ENCODE results near the gene RHBDL1.
A peak's percentile ranks its signal among the peaks of the same experiment; 100 is the strongest.

RHBDL1 gene

GRCh38 chr16:716768-717325, 41.4 kb downstream of the RHBDL1 start:
- H3K27me3 ChIP-seq (ENCODE audit: insufficient read depth, low read length) = peaks cover 62% of the 10 kb centered on the region
- H3K36me3 ChIP-seq (ENCODE audit: insufficient read depth, low read depth, low read length) = no peaks in the 10 kb centered on the region
- peaks cover 3% of the 10 kb centered on the region; the same call in 1 of the 2 replicates for H3K4me1 ChIP-seq (ENCODE audit: insufficient read depth, low read length)
- no peak overlapping the region for H3K27ac ChIP-seq (ENCODE audit: low read length)
- no peak overlapping the region for H3K9ac ChIP-seq (ENCODE audit: low read depth, low read length)
- H3K4me3 ChIP-seq (ENCODE audit: low read length) = no peak overlapping the region; the same call in 1 of the 2 replicates
- no peaks in the 10 kb centered on the region for H3K9me3 ChIP-seq (ENCODE audit: insufficient read depth, low read depth, low read length)

DNA sequence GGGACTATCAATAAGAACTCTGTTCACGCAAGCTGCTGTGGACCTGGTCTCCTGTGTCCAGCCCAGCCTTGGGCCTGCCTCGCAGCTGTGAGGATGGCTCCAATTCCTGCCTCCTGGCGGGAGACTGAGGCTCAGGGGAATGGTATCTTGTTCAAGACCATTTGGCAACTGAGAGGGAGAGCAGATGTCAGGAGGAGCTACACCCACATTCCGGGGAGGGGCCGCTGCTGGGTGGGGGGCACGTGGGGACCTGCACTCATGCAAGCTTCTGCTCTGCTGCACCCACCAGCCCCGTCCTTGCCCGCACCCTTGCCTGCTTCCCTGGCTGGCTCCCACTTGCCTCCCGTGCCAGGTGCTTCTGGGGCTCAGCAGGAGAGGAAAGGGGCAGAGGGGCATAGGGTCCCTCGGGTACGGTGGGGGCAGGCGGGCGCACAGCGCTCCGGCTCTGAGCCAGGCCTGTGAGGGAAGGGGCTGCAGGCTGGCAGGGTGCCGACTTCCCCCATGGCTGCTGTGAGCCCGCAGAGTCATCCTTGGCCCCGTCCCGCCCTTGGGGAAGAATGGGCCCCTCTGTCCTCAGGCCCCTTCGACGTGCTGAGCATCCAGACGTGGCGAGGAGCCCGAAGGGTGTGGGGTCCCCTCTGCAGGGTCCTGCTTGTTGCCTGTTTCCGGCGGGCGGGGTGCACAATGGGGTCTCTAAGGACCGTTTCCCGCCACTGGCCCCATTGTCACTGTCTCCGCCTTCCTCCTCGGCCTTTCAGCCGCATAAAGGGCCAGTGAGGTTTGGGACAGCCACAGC, 42.2 kb downstream of the RHBDL1 start:
- no peak overlapping the region for H3K27ac ChIP-seq (ENCODE audit: low read length)
- H3K9me3 ChIP-seq (ENCODE audit: insufficient read depth, low read depth, low read length) = no peaks in the 10 kb centered on the region
- no peak overlapping the region for H3K9ac ChIP-seq (ENCODE audit: low read depth, low read length)
- H3K4me3 ChIP-seq (ENCODE audit: low read length) = no peak overlapping the region
- peaks cover 59% of the 10 kb centered on the region for H3K27me3 ChIP-seq (ENCODE audit: insufficient read depth, low read length)
- H3K36me3 ChIP-seq (ENCODE audit: insufficient read depth, low read depth, low read length) = no peaks in the 10 kb centered on the region
- H3K4me1 ChIP-seq (ENCODE audit: insufficient read depth, low read length) = peaks cover 3% of the 10 kb centered on the region; the same call in 1 of the 2 replicates

- H3K4me1 ChIP-seq (ENCODE audit: insufficient read depth, low read length) = peaks cover 3% of the 10 kb centered on the region; the same call in 1 of the 2 replicates
- no peak overlapping the region for H3K4me3 ChIP-seq (ENCODE audit: low read length)
Observed at GRCh38 chr16:718389-718788, 42.9 kb downstream of the RHBDL1 start.

DNA sequence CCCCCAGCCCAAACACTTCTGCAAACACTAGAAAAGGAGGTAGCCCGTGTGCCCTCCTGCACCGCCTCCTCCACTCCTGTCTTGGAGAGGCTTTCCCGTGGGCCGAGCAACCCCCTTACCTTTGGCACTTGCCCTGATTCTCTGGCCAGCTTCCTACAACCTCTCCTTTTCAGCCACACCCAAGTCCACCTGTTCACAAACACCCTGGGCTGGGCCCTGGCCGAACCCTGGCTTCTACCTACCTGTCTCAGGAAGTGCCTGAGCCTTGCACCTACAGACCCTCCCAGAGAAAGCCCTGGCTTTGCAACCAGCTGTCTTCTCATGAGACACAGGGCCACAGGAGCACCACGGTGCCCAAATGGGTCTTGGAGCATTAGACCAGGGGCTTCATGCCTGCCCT, 43.5 kb downstream of the RHBDL1 start:
- H3K27me3 ChIP-seq (ENCODE audit: insufficient read depth, low read length) = peaks cover 53% of the 10 kb centered on the region
- no peak overlapping the region for H3K27ac ChIP-seq (ENCODE audit: low read length)
- no peaks in the 10 kb centered on the region for H3K36me3 ChIP-seq (ENCODE audit: insufficient read depth, low read depth, low read length)
- no peak overlapping the region for H3K9ac ChIP-seq (ENCODE audit: low read depth, low read length)
- H3K4me3 ChIP-seq (ENCODE audit: low read length) = no peak overlapping the region
- no peaks in the 10 kb centered on the region for H3K9me3 ChIP-seq (ENCODE audit: insufficient read depth, low read depth, low read length)
- peaks cover 3% of the 10 kb centered on the region; the same call in 1 of the 2 replicates for H3K4me1 ChIP-seq (ENCODE audit: insufficient read depth, low read length)

More at GRCh38 chr16:718389-718788, 42.9 kb downstream of the RHBDL1 start:
- Histone ChIP-seq H3K27ac (ENCODE audit: low read length) (no peak overlapping the region), H3K9me3 (ENCODE audit: insufficient read depth, low read depth, low read length) (no peaks in the 10 kb centered on the region), H3K9ac (ENCODE audit: low read depth, low read length) (no peak overlapping the region), H3K27me3 (ENCODE audit: insufficient read depth, low read length) (peaks cover 58% of the 10 kb centered on the region), H3K36me3 (ENCODE audit: insufficient read depth, low read depth, low read length) (no peaks in the 10 kb centered on the region)

DNA sequence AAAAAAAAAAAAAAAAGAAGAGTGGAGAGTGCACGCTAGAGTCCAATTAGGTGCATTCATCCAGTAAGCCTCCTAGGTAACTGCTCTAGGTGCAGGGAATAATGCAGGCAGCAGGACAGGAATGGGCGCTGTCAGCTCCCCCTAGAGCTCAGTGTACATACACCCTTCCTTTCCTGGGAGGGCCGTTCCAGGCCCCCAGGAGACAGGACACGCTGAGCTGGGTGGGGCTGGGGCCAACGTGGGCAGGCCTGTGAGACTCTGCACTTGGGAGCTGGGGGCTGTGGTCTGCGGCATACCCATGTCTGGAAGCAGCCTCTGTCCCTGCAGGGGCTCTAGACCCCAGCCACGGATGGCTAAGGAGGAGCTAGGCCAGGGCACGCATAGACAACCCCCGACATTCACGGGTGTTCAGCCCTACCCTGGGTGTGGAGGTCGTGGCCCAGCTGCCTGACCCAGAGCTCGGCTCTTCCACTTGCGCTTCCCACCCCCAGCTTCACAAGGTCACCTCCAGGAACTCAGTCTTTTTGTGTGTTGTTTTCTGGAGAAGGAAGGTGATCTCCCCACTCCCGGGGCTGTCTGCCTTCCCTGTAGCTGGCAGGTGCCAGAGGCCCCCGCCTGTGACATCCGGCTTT, 44.5 kb downstream of the RHBDL1 start:
- peak overlapping the region; percentile 83; the same call in 1 of the 2 replicates for H3K9ac ChIP-seq (ENCODE audit: low read depth, low read length)
- H3K27ac ChIP-seq (ENCODE audit: low read length) = no peak overlapping the region

DNA sequence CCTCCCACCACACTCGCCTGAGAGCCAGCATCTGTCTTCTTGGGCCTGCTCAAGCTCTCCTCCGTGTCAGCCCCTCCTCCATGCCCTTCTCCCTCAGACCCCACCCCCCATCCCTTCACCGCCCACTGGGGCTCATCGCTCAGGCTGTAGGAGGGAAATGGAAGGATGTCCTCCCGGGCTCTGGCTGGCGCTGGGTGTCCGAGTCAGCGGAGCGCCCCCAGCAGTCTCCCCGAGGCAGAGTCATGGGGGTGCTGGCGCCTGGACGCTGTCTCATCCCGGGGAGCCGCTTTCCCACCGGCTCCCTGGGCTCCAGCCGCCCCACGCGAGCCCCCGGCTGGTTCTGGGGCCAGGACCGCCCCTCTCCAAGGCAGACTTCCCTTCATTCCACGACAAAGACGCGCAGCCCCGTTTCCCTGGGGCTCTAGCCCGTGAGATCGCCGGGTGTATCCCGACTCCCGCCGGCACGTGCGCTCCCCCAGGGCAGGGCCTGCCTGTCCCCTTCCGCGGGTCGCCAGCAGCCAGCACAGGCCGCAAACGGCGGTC, 45.0 kb downstream of the RHBDL1 start:
- peaks cover 3% of the 10 kb centered on the region; the same call in 1 of the 2 replicates for H3K4me1 ChIP-seq (ENCODE audit: insufficient read depth, low read length)

More for the DNA sequence above, 44.5 kb downstream of the RHBDL1 start:
- Histone ChIP-seq H3K4me1 (ENCODE audit: insufficient read depth, low read length) (peaks cover 3% of the 10 kb centered on the region; the same call in 1 of the 2 replicates), H3K36me3 (ENCODE audit: insufficient read depth, low read depth, low read length) (no peaks in the 10 kb centered on the region), H3K27me3 (ENCODE audit: insufficient read depth, low read length) (peaks cover 45% of the 10 kb centered on the region), H3K9me3 (ENCODE audit: insufficient read depth, low read depth, low read length) (no peaks in the 10 kb centered on the region), H3K4me3 (ENCODE audit: low read length) (peak overlapping the region; percentile 81)

GRCh38 chr16:720990-721764, 45.7 kb downstream of the RHBDL1 start, which contains the start of gene ANTKMT:
Gene ANTKMT (plus strand): TSS chr16:721146. CDS start chr16:721275, 129 bp downstream.
- Histone ChIP-seq H3K4me3 (ENCODE audit: low read length) (peak within 1 kb of the TSS; percentile 81), H3K27ac (ENCODE audit: low read length) (no peak within 1 kb of the TSS), H3K36me3 (ENCODE audit: insufficient read depth, low read depth, low read length) (no peaks in the 10 kb centered on the region), H3K9me3 (ENCODE audit: insufficient read depth, low read depth, low read length) (no peaks in the 10 kb centered on the region), H3K9ac (ENCODE audit: low read depth, low read length) (peak within 1 kb of the TSS; percentile 83), H3K27me3 (ENCODE audit: insufficient read depth, low read length) (peaks cover 47% of the 10 kb centered on the region), H3K4me1 (ENCODE audit: insufficient read depth, low read length) (no peaks in the 10 kb centered on the region; the same call in 1 of the 2 replicates)

More for the DNA sequence above, 45.0 kb downstream of the RHBDL1 start:
- Histone ChIP-seq H3K9me3 (ENCODE audit: insufficient read depth, low read depth, low read length) (no peaks in the 10 kb centered on the region), H3K36me3 (ENCODE audit: insufficient read depth, low read depth, low read length) (no peaks in the 10 kb centered on the region), H3K4me3 (ENCODE audit: low read length) (peak overlapping the region; percentile 81), H3K9ac (ENCODE audit: low read depth, low read length) (peak overlapping the region; percentile 83; the same call in 1 of the 2 replicates), H3K27ac (ENCODE audit: low read length) (no peak overlapping the region), H3K27me3 (ENCODE audit: insufficient read depth, low read length) (peaks cover 47% of the 10 kb centered on the region)

GRCh38 chr16:721765-722540, 46.5 kb downstream of the RHBDL1 start:
- no peak overlapping the region for H3K9ac ChIP-seq (ENCODE audit: low read depth, low read length)

GRCh38 chr16:722835-723633, 47.6 kb downstream of the RHBDL1 start:
- Histone ChIP-seq H3K9me3 (ENCODE audit: insufficient read depth, low read depth, low read length) (no peaks in the 10 kb centered on the region), H3K4me1 (ENCODE audit: insufficient read depth, low read length) (no peaks in the 10 kb centered on the region), H3K36me3 (ENCODE audit: insufficient read depth, low read depth, low read length) (no peaks in the 10 kb centered on the region), H3K27me3 (ENCODE audit: insufficient read depth, low read length) (peaks cover 42% of the 10 kb centered on the region), H3K27ac (ENCODE audit: low read length) (no peak overlapping the region), H3K9ac (ENCODE audit: low read depth, low read length) (no peak overlapping the region), H3K4me3 (ENCODE audit: low read length) (no peak overlapping the region)

More at GRCh38 chr16:721765-722540, 46.5 kb downstream of the RHBDL1 start:
- Histone ChIP-seq H3K27ac (ENCODE audit: low read length) (no peak overlapping the region), H3K9me3 (ENCODE audit: insufficient read depth, low read depth, low read length) (no peaks in the 10 kb centered on the region), H3K4me1 (ENCODE audit: insufficient read depth, low read length) (no peaks in the 10 kb centered on the region), H3K4me3 (ENCODE audit: low read length) (no peak overlapping the region; the same call in 1 of the 2 replicates), H3K27me3 (ENCODE audit: insufficient read depth, low read length) (peaks cover 44% of the 10 kb centered on the region), H3K36me3 (ENCODE audit: insufficient read depth, low read depth, low read length) (no peaks in the 10 kb centered on the region)

DNA sequence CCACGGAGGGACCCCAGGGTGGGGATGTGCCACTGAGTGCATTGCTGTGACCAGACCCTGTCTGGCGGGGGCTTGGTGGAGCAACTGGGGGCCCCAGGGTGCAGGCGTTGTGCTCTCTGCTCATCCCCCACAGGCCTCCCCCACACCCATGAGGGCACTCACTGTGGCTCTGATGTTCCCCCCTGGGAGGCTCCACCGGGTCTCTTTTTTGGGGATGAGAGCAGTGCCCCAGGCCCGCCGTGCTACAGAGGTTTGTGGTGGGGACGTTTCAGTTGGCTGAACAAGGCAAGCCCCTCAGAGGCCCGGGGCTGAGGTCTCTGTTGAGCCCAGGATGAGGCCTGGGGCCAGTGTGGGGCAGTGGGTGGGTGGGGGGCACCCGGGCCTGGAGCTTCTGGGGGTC, 48.2 kb downstream of the RHBDL1 start:
- H3K9ac ChIP-seq (ENCODE audit: low read depth, low read length) = no peak overlapping the region
- no peaks in the 10 kb centered on the region for H3K9me3 ChIP-seq (ENCODE audit: insufficient read depth, low read depth, low read length)
- H3K4me1 ChIP-seq (ENCODE audit: insufficient read depth, low read length) = no peaks in the 10 kb centered on the region
- H3K27ac ChIP-seq (ENCODE audit: low read length) = no peak overlapping the region
- H3K36me3 ChIP-seq (ENCODE audit: insufficient read depth, low read depth, low read length) = no peaks in the 10 kb centered on the region
- peaks cover 35% of the 10 kb centered on the region for H3K27me3 ChIP-seq (ENCODE audit: insufficient read depth, low read length)
- H3K4me3 ChIP-seq (ENCODE audit: low read length) = no peak overlapping the region

Measured in iPS-20b (cell line).